ENCODE results near the gene TPPP3.

GRCh38 chr16:67386861-67387455, 6.3 kb downstream of the TPPP3 start:
- no peak for TF ChIP-seq CTCF (IDR thresholded peaks at IDR 0.05)
- no peak for TF ChIP-seq EP300 (IDR thresholded peaks at IDR 0.05)

All from ovary (tissue), 3 donors.